Breast epithelium (tissue), 3 donors: ENCODE measurements around the gene KRT31.

Experiments
- CTCF ChIP-seq, 3 donors: fragments of 450-650 bp; IDR thresholded peaks; one replicate each; pipeline ENCODE4 v1.5.1; 2016 to 2017; ENCODE audit warnings: antibody characterized with exemption in 3 of 3, mild to moderate bottlenecking in 3 of 3, moderate library complexity in 3 of 3
- POLR2A ChIP-seq: fragments of 450-650 bp; IDR thresholded peaks from one replicate; pipeline ENCODE4 v1.6.1; 2016; ENCODE audit warnings: antibody characterized with exemption, mild to moderate bottlenecking, moderate library complexity

GRCh38 chr17:41382394-41382793 lies 15.0 kb downstream of the KRT31 start:
- TF ChIP-seq CTCF (IDR thresholded peaks at IDR 0.05) (no peak), POLR2A (no peak)
